Fibroblast of villous mesenchyme (primary cell): ENCODE results near the gene MPPED1. TPM values are rescaled to one million over a fixed set of nuclear protein-coding genes. Genes with fewer than 3 reads are reported as not detected.

Source experiments
- DNase-seq: peaks from one replicate; pipeline ENCODE4 v3.0.0-alpha.2; 2010; ENCODE audit warnings: low read depth
- H3K4me3 ChIP-seq: 2 replicates; pipeline ENCODE4 v1.5.1; 2011; ENCODE audit warnings: low read depth, mild to moderate bottlenecking, low read length
- CTCF ChIP-seq: IDR thresholded peaks from 2 replicates; pipeline ENCODE4 v1.5.1; 2012; ENCODE audit warnings: low read depth, mild to moderate bottlenecking, low read length; ENCODE audit not compliant: insufficient read depth
- total RNA-seq: library from RNA; depleted of rRNA; stranded (reverse); fragments of >200 nt; gene quantifications from 2 replicates; pipeline ENCODE4 v1.2.3, GENCODE V29; 2012

MPPED1 gene
- total RNA-seq, 1 donor: not detected

DNA sequence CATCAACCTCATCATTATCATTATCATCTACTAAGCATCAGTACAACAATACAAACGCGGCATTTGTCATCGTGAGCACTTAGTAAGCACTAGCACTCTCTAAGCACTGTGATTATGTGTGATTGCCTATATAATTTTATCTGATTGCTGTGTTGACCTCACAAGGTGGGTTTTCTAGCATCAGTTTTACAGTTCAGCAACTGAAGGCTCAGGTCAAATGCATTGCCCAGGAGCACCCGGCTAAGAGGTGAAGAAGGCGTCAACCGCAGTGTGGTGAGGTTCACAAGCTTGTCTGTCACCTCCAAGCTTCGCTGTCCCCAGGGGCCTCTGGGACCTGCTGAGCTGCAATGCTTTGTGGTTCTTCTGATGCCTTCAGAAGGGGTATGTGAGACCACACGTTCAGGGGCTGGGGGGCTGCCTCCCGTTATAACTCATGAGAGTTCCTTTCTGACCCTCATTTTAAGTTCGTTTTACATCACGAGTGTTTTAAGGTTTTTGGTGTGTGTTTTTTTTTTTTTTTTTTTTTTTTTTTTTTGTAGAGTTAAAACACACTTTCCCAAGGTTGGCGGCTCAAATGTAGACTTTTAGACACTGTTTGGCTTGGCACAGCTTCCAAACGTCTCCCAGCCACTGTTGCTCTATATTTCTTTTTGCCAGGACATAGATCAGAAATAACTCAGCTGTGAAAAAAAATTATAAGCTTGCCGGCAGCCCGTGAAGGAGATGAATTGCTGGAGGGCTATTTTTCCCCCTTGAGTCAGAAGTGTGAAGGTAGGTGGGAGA is 34.9 kb upstream of the MPPED1 start:
- H3K4me3 ChIP-seq: no peak overlapping the region
- DNase-seq: no peak
- TF ChIP-seq CTCF: no peak

- no peak overlapping the region for H3K4me3 ChIP-seq
- DNase-seq: no peak
- no peak for TF ChIP-seq CTCF
These were observed 34.3 kb upstream of the MPPED1 start for GRCh38 chr22:43377548-43377895.

DNA sequence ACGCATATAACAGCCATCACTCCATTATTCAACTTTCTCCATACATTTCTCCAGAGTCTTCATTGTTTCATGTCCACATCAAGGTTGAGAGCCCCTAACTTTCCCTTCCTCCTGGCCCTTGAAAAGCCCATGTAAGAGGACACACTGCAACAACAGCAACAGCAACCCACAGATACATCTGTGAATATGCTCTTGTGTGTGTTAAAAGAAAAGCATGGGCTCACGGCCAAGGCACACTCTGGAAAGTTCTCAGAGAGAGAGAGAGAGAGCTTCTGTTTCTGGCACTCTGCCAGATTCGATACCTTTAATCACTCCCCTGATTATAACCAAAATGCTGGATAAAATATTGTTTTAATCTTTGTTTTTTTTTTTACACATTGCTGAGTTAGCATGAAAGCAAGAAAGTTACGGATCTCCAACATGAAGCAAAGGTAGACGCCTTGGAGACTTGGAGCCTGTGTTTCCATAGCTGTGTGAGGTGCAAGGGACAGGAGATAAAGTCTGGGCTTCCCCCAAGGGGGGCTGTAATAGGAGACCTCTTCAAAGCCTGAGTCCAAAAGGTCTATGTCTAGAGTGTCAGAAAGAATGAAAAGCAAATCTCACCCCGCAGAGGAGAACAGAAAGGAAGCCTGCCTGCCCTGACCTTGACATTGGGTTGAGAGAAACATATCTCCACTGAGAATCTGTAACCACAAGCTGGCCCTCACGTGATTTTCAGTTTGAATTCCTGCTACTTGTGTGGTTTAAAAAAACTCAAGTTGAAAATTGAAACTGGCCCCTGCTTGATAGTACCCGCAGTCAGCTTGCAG is 33.7 kb upstream of the MPPED1 start:
- H3K4me3 ChIP-seq: no peak overlapping the region
- TF ChIP-seq CTCF: no peak
- peak; percentile 78 for DNase-seq

- H3K4me3 ChIP-seq: no peak overlapping the region
- peak; percentile 76 for DNase-seq
- TF ChIP-seq CTCF: no peak
These were observed 30.1 kb upstream of the MPPED1 start for GRCh38 chr22:43381693-43382092.

DNA sequence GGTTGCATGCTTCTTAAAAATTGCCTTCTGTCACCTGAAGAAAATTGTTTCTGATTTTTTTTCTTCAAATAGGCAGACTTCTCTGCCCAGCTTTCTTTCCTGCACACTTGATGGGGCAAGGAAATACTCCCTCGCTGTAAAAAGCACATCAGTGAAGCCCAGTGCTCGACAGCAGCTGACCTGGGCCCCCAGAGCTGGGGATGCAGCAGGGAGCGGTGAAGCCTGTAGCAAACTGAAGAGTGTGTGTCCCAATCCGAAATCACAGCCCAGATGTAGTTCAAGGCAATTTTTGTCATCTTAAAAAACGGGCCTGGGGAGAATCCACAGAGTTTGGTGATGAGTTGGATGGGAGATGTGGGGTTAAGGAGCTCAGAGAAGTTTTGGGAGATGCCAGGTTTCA is 27.0 kb upstream of the MPPED1 start:
- no peak for DNase-seq
- no peak overlapping the region for H3K4me3 ChIP-seq
- no peak for TF ChIP-seq CTCF

DNA sequence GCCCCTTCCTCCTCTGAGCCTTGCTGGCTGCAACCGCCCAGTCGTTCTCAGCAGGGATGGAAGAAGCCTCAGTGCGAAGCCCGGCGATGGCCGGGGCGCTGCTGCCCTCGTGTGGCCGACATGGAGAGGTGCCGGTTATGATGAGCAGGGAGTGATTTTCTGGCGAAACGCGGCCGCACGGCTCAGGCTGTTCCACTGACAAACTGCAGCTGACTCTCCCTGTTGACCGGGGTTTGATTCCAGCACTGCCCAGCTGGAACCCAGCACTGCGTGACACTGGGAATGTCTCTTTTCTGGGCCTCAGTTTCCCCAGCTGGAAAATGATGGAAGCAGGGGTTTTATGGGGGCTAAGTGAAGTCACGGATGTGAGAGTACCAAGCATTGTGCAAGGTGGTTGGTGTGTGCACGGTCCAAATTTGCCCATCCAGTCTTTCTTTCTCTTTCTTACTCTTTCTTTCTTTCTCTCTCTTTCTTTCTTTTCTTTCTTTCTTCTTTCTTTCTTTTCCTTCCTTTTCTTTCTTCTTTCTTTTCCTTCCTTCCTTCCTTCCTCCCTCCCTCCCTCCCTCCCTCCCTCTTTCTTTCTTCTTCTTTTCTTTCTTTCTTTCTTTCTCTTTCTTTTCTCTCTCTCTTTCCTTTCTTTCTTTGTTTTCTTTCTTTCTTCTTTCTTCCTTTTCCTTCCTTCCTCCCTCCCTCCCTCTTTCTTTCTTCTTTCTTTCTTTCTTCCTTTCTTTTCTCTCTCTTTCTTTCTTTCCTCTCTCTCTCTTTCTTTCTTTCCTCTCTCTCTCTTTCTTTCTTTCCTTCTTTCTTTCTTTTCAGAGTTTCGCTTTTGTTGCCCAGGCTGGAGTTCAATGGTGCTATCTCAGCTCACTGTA is 25.8 kb upstream of the MPPED1 start:
- peak; percentile 90 for TF ChIP-seq CTCF
- peak; percentile 74 for DNase-seq
- H3K4me3 ChIP-seq: no peak overlapping the region
